NB4 (cell line): Measurements from ENCODE around the gene CYP4F11.

Experiments
- MYC ChIP-seq: IDR thresholded peaks from 2 replicates; pipeline ENCODE4 v1.6.1; 2011; ENCODE audit warnings: low read depth, low read length
- POLR2A ChIP-seq: IDR thresholded peaks from 2 replicates; pipeline ENCODE4 v1.6.1; 2011; ENCODE audit warnings: mild to moderate bottlenecking; ENCODE audit not compliant: insufficient read length; ENCODE audit errors: extremely low read depth
- TF ChIP-seq, protein P1 (sequence below): IDR thresholded peaks from one replicate; pipeline ENCODE4 v1.5.1; 2012; ENCODE audit warnings: low read depth, low read length
- TF ChIP-seq, protein P2 (sequence below): IDR thresholded peaks from 2 replicates; pipeline ENCODE4 v1.6.1; 2011; ENCODE audit warnings: low read depth, low read length

DNA sequence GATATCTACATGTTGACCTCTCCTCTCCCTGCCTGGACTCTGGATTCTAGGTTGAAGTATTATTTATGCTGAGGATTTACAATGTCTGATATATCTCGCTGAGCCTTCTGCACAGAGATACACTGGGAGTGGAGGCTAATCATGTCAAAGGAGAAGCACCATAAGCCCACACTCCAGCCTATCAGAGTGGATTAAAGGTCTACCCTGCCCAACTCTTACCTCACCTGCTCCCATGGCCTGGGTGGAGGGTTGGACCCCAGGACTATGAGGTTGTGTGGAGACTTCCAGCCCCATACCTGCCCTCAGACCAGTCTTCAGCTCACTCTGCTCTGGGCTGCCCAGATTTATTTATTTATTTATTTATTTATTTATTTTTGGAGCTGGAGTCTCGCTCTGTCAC lies 29.9 kb upstream of the CYP4F11 start:
- TF ChIP-seq, protein P1, sequence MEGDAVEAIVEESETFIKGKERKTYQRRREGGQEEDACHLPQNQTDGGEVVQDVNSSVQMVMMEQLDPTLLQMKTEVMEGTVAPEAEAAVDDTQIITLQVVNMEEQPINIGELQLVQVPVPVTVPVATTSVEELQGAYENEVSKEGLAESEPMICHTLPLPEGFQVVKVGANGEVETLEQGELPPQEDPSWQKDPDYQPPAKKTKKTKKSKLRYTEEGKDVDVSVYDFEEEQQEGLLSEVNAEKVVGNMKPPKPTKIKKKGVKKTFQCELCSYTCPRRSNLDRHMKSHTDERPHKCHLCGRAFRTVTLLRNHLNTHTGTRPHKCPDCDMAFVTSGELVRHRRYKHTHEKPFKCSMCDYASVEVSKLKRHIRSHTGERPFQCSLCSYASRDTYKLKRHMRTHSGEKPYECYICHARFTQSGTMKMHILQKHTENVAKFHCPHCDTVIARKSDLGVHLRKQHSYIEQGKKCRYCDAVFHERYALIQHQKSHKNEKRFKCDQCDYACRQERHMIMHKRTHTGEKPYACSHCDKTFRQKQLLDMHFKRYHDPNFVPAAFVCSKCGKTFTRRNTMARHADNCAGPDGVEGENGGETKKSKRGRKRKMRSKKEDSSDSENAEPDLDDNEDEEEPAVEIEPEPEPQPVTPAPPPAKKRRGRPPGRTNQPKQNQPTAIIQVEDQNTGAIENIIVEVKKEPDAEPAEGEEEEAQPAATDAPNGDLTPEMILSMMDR, result no peak
- TF ChIP-seq POLR2A (no peak), MYC (no peak)
- TF ChIP-seq, protein P2, sequence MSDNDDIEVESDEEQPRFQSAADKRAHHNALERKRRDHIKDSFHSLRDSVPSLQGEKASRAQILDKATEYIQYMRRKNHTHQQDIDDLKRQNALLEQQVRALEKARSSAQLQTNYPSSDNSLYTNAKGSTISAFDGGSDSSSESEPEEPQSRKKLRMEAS, result no peak
